GM12878 (cell line): ENCODE results near the gene DNMT3A. TPM values are rescaled to one million over a fixed set of nuclear protein-coding genes. Genes with fewer than 3 reads are reported as not detected.

ENCODE experiments used
- ATAC-seq: fragments of 200-7000 bp; cut with Tn5 transposase; 3 replicates; pipeline ENCODE4 v1.9.1; 2020; ENCODE audit warnings: mild to moderate bottlenecking, moderate library complexity
- BruUV-seq: library from RNA; stranded (reverse); fragments of 400-500 nt; replicated peaks from 2 replicates; lab custom pipeline; 2021; lab: Mats Ljungman, UMichigan
- CTCF ChIA-PET: fragments of 300-600 bp; sonication (Branson Sonifier 250); formaldehyde crosslinking; extraction: SDS; loops from one replicate; lab custom pipeline; 2021; ENCODE audit warnings: inconsistent platforms; lab: Yijun Ruan, JAX
- POLR2A ChIA-PET: fragments of 350-600 bp; formaldehyde crosslinking; extraction: SDS; loops from one replicate; lab custom pipeline; 2021; ENCODE audit warnings: inconsistent platforms; lab: Charles Lee
- RAD21 ChIA-PET: fragments of 300-600 bp; sonication (Branson Sonifier 250); formaldehyde crosslinking; loops from one replicate; lab custom pipeline; 2023; ENCODE audit warnings: antibody characterized with exemption; ENCODE audit not compliant: unreplicated experiment; lab: Charles Lee
- SMC1A ChIA-PET: fragments of 300-600 bp; sonication (Branson Sonifier 250); formaldehyde crosslinking; loops from one replicate; lab custom pipeline; 2023; ENCODE audit not compliant: unreplicated experiment, uncharacterized antibody; lab: Charles Lee
- DNase-seq: peaks from one replicate; pipeline ENCODE4 v3.0.0-alpha.2; 2011; ENCODE audit warnings: low read depth, low spot score
- FAIRE-seq: peaks from 3 replicates; lab custom pipeline; 2011; peaks lifted over from hg19 to GRCh38; lab: Jason Lieb, UNC
- H2AFZ ChIP-seq: 2 replicates; pipeline ENCODE4 v1.6.0; 2011; ENCODE audit warnings: low read depth, low read length, control low read depth; ENCODE audit not compliant: control insufficient read depth
- H3K27ac ChIP-seq: 2 replicates; pipeline ENCODE4 v1.5.1; 2011; ENCODE audit warnings: control low read depth; ENCODE audit not compliant: control insufficient read depth, insufficient read depth
- H3K27me3 ChIP-seq, 2 experiments: replicated peaks in 1 of 2; 2 replicates each; pipeline versions ENCODE4 v1.6.0 to v1.6.1; 2011; ENCODE audit warnings: low read length in 1 of 2; ENCODE audit not compliant: control insufficient read depth in 2 of 2, insufficient read depth in 2 of 2
- H3K36me3 ChIP-seq, 2 experiments: 2 replicates each; pipeline ENCODE4 v1.5.1; 2011; ENCODE audit warnings: low read length in 1 of 2; ENCODE audit not compliant: control insufficient read depth in 2 of 2, insufficient read depth in 2 of 2
- H3K4me1 ChIP-seq: 2 replicates; pipeline ENCODE4 v1.6.1; 2011; ENCODE audit warnings: mild to moderate bottlenecking, low read length, moderate library complexity, mixed read lengths; ENCODE audit not compliant: control insufficient read depth, insufficient read depth
- H3K4me2 ChIP-seq: 2 replicates; pipeline ENCODE4 v1.6.0; 2011; ENCODE audit warnings: control low read depth; ENCODE audit not compliant: control insufficient read depth, insufficient read depth
- H3K4me3 ChIP-seq: fragments of 200-600 bp; sonication (generic); 2 replicates; pipeline ENCODE4 v1.5.1; 2016
- H3K79me2 ChIP-seq: 2 replicates; pipeline ENCODE4 v1.6.0; 2011; ENCODE audit warnings: low read length; ENCODE audit not compliant: control insufficient read depth, insufficient read depth
- H3K9ac ChIP-seq: 2 replicates; pipeline ENCODE4 v1.8.0; 2011; ENCODE audit warnings: low read length, control low read depth, mixed read lengths; ENCODE audit not compliant: control insufficient read depth, insufficient read depth
- H3K9me3 ChIP-seq: replicated peaks from 3 replicates; pipeline ENCODE4 v1.5.1; 2011; ENCODE audit warnings: mild to moderate bottlenecking, low read length; ENCODE audit not compliant: control insufficient read depth, insufficient read depth
- H4K20me1 ChIP-seq: 2 replicates; pipeline ENCODE4 v1.6.0; 2011; ENCODE audit not compliant: control insufficient read depth, insufficient read depth
- HDAC2 ChIP-seq: fragments of 200-600 bp; sonication (generic); IDR thresholded peaks from 2 replicates; pipeline ENCODE4 v1.6.1; 2017
- LARP7 ChIP-seq: fragments of 450-650 bp; IDR thresholded peaks from 2 replicates; pipeline ENCODE4 v1.6.1; 2017; ENCODE audit warnings: mild to moderate bottlenecking
- NR2F1 ChIP-seq: fragments of 450-650 bp; conservative IDR thresholded peaks from 2 replicates; pipeline ENCODE4 v1.6.1; 2017; ENCODE audit warnings: mild to moderate bottlenecking
- RAD51 ChIP-seq: fragments of 450-650 bp; IDR thresholded peaks from 2 replicates; pipeline ENCODE4 v1.6.1; 2016; ENCODE audit warnings: moderate library complexity, mild to moderate bottlenecking, inconsistent platforms
- SPI1 ChIP-seq: IDR thresholded peaks from 2 replicates; pipeline ENCODE4 v1.6.1; 2011; ENCODE audit warnings: low read depth, mild to moderate bottlenecking, low read length, moderate library complexity, borderline replicate concordance; ENCODE audit not compliant: insufficient read depth
- ZNF24 ChIP-seq: fragments of 450-650 bp; IDR thresholded peaks from 2 replicates; pipeline ENCODE4 v1.6.1; 2017; ENCODE audit warnings: antibody characterized with exemption, mild to moderate bottlenecking
- WGBS: methylation state at CpG from one replicate; pipeline ENCODE4 v1.1.6; 2016; ENCODE audit warnings: low lambda C conversion rate; ENCODE audit not compliant: insufficient replicate concordance, insufficient coverage; ENCODE audit errors: missing lambda C conversion rate; 5-methylcytosine and 5-hydroxymethylcytosine counted together
- in situ Hi-C: fragments of 300-500 bp; cut with MboI; formaldehyde crosslinking; loops from 9 replicates; pipeline ENCODE4 v1.14.3; 2018; ENCODE audit warnings: mixed read lengths
- intact Hi-C: fragments of 100-400 bp; cut with micrococcal nuclease; formaldehyde crosslinking; loops from one replicate; pipeline ENCODE4 v1.14.2; 2022; ENCODE audit not compliant: unreplicated experiment
- polyA plus RNA-seq, 11 experiments: library from polyadenylated mRNA; depleted of rRNA in 4 of 11; unstranded in 6 of 11; stranded (reverse) in 5 of 11; fragments of >200 nt; fragmentation: Nextera tagmentation in 4 of 11; fragmentation: Illumina TruSeq in 1 of 11; extraction: Ambion mirVana in 4 of 11; extraction: Trizol in 1 of 11; gene quantifications; 1 replicate in 1 of 11; 2 replicates in 10 of 11; pipeline versions ENCODE4 v1.2.1 to v1.2.3, GENCODE V29; 2011 to 2016; ENCODE audit warnings: inconsistent platforms in 2 of 11, missing spikeins in 2 of 11, low read depth in 1 of 11
- total RNA-seq, 4 experiments: library from RNA; depleted of rRNA in 3 of 4; stranded (reverse); fragments of >200 nt in 3 of 4; fragmentation: Illumina TruSeq in 1 of 4; extraction: Trizol in 1 of 4; gene quantifications; 2 replicates each; pipeline versions ENCODE4 v1.2.1 to v1.2.3, GENCODE V29; 2013 to 2021
- TF ChIP-seq, protein P1 (sequence below): IDR thresholded peaks from 2 replicates; pipeline ENCODE4 v1.6.1; 2011; ENCODE audit warnings: low read depth, low read length, improper control_type of control experiment, borderline replicate concordance
- TF ChIP-seq, protein P2 (sequence below): IDR thresholded peaks from 2 replicates; pipeline ENCODE4 v1.6.1; 2011; ENCODE audit warnings: borderline replicate concordance, low read depth, mild to moderate bottlenecking, moderate library complexity, mixed read lengths, low read length; ENCODE audit not compliant: insufficient read depth; ENCODE audit errors: extremely low read length

The DNMT3A gene
- total and polyA plus RNA-seq, 10 of the 15 experiments (the other 5 are each of a cell fraction or from before 2014, with no cell fraction given), result 7.4 to 51.6 (median 17.4) TPM

DNA sequence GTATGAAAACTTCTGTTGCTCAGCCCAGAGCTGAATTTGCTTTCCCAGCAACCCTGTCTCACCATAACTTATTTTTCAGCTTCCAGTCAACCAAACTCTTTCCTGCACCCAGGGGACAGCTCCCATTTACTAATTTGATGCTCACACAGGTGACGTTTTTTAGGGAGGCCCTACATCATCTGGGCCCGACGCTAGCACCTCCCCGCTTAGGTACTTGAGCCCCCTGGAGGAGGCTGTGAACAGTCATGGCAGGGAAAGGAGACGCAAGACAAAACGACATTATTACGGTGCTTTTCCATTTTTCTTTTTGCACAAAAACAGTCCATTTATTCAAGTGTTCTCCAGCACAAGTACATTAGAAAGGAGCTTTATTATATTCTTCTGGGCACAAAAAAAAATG, 114.1 kb downstream of the DNMT3A start:
- RAD21 ChIA-PET, result interaction anchor here (0.9 to 2.2 kb wide), 3 partner anchors 32 to 61 kb away, joined by 3 to 7 read pairs (median 3); no protein-coding TSS in a partner anchor
- CTCF ChIA-PET, result interaction anchor here (1.0 to 5.3 kb wide), 15 partner anchors 12 to 339 kb away, joined by 3 to 46 read pairs (median 5); no protein-coding TSS in a partner anchor
- POLR2A ChIA-PET, result interaction anchor here (1.4 to 1.8 kb wide), 3 partner anchors 12 to 20 kb away, joined by 3 to 6 read pairs (median 4); no protein-coding TSS in a partner anchor

More for the DNA sequence above, 114.1 kb downstream of the DNMT3A start:
- in situ Hi-C loops (no loop called here), intact Hi-C loops (no loop called here)
- H3K9me3 ChIP-seq, result no peaks in the 10 kb centered on the region
- no peaks in the 10 kb centered on the region for H4K20me1 ChIP-seq
- FAIRE-seq (no peak), ATAC-seq (no peak), DNase-seq (no peak)
- no peaks in the 10 kb centered on the region for H3K79me2 ChIP-seq
- H2AFZ ChIP-seq, result no peak overlapping the region
- WGBS, result 80% methylated on average over 7 of the region's 7 CpGs
- H3K27me3 ChIP-seq, result no peaks in the 10 kb centered on the region
- TF ChIP-seq RAD51, result no peak
- no peak for TF ChIP-seq HDAC2
- no peak for TF ChIP-seq LARP7
- TF ChIP-seq, protein P1, sequence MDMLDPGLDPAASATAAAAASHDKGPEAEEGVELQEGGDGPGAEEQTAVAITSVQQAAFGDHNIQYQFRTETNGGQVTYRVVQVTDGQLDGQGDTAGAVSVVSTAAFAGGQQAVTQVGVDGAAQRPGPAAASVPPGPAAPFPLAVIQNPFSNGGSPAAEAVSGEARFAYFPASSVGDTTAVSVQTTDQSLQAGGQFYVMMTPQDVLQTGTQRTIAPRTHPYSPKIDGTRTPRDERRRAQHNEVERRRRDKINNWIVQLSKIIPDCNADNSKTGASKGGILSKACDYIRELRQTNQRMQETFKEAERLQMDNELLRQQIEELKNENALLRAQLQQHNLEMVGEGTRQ, result no peak
- TF ChIP-seq SPI1, result no peak
- no peak for TF ChIP-seq ZNF24
- TF ChIP-seq, protein P2, sequence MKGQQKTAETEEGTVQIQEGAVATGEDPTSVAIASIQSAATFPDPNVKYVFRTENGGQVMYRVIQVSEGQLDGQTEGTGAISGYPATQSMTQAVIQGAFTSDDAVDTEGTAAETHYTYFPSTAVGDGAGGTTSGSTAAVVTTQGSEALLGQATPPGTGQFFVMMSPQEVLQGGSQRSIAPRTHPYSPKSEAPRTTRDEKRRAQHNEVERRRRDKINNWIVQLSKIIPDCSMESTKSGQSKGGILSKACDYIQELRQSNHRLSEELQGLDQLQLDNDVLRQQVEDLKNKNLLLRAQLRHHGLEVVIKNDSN, result no peak
- no peak for TF ChIP-seq NR2F1
- H3K4me2 ChIP-seq, result no peak overlapping the region
- SMC1A ChIA-PET, result interaction anchor here (0.6 to 6.5 kb wide), 10 partner anchors 9 to 339 kb away, joined by 3 to 48 read pairs (median 3); partner anchors contain the start of gene POMC
- no peak overlapping the region for H3K4me3 ChIP-seq
- H3K9ac ChIP-seq, result no peak overlapping the region
- no TSS peak for BruUV-seq
- H3K27ac ChIP-seq, result no peak overlapping the region
- peaks cover 29% of the 10 kb centered on the region for H3K4me1 ChIP-seq
- peaks cover 0 to 3% of the 10 kb centered on the region in 2 experiments; a peak in 2 of 4 replicates for H3K36me3 ChIP-seq
